PFSK-1 (cell line): ENCODE measurements around the gene MPO.

ENCODE experiments used
- POLR2AphosphoS5 ChIP-seq: IDR thresholded peaks from 2 replicates; pipeline ENCODE4 v1.6.1; 2012; ENCODE audit warnings: low read depth, mild to moderate bottlenecking, control low read depth, low read length, moderate library complexity
- REST ChIP-seq, 2 experiments: IDR thresholded peaks; 2 replicates each; pipeline versions ENCODE4 v1.6.1 to v1.8.0; 2011 to 2012; ENCODE audit warnings: low read depth in 2 of 2, low read length in 2 of 2, control low read depth in 1 of 2, inconsistent platforms in 1 of 2, mild to moderate bottlenecking in 1 of 2, moderate library complexity in 1 of 2; ENCODE audit not compliant: insufficient read depth in 1 of 2
- SIN3A ChIP-seq: IDR thresholded peaks from 2 replicates; pipeline ENCODE4 v1.6.1; 2012; ENCODE audit warnings: mild to moderate bottlenecking, low read length, moderate library complexity, borderline replicate concordance; ENCODE audit not compliant: insufficient read depth
- TAF1 ChIP-seq: IDR thresholded peaks from 2 replicates; pipeline ENCODE4 v1.6.1; 2012; ENCODE audit warnings: low read length, control low read depth, borderline replicate concordance; ENCODE audit not compliant: insufficient read depth

GRCh38 chr17:58277107-58277801, 3.5 kb downstream of the MPO start:
- TF ChIP-seq POLR2AphosphoS5, result no peak
- TF ChIP-seq TAF1, result no peak
- no peak for TF ChIP-seq REST (IDR thresholded peaks at IDR 0.05; ENCODE audit: insufficient read depth in 1 of 2, low read depth in 2 of 2, low read length in 2 of 2)
- TF ChIP-seq SIN3A, result no peak
